HG02798 (cell line): ENCODE data around the gene DNAJB6.
"Not testable (repeated sequence)": the region's sequence is repeated elsewhere in the genome, so short reads cannot be mapped to it uniquely, and the experiment has no call there.

ENCODE experiments used
- ATAC-seq: cut with Tn5 transposase; IDR thresholded peaks from one replicate; pipeline ENCODE4 v1.9.1; 2021; ENCODE audit warnings: mild to moderate bottlenecking; ENCODE audit not compliant: unreplicated experiment, poor library complexity

The DNAJB6 gene

GRCh38 chr7:157320608-157320980, 16.2 kb upstream of the DNAJB6 start:
- no peak for ATAC-seq

GRCh38 chr7:157323401-157323800, 13.4 kb upstream of the DNAJB6 start:
- no peak for ATAC-seq

GRCh38 chr7:157329447-157329846, 7.4 kb upstream of the DNAJB6 start:
- no peak for ATAC-seq

DNA sequence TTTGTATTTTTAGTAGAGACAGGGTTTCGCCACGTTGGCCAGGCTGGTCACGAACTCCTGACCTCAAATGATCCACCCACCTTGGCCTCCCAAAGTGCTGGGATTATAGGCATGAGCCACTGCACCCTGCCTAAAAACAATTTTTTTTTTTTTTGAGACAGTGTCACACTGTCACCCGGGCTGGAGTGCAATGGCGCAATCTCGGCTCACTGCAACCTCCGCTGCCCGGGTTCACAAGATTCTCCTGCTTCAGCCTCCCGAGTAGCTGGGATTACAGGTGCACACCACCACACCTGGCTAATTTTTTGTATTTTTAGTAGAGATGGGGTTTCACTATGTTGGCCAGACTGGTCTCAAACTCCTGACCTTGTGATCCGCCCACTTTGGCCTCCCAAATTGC, 6.2 kb upstream of the DNAJB6 start:
- ATAC-seq: not testable (repeated sequence)

DNA sequence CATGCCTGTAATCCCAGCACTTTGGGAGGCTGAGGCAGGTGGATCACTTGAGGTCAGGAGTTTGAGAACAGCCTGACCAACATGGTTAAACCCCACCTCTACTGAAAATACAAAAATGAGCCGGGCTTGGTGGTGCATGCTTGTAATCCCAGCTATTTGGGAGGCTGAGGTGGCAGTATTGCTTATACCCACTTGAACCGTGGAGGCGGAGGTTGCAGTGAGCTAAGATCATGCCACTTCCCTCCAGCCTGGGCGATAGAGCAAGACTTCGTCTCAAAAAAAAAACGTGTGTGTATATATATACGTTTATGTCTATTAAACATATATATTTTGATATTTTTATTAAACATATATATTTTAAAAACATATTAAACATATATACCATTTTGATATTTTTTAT, 5.8 kb upstream of the DNAJB6 start:
- not testable (repeated sequence) for ATAC-seq

DNA sequence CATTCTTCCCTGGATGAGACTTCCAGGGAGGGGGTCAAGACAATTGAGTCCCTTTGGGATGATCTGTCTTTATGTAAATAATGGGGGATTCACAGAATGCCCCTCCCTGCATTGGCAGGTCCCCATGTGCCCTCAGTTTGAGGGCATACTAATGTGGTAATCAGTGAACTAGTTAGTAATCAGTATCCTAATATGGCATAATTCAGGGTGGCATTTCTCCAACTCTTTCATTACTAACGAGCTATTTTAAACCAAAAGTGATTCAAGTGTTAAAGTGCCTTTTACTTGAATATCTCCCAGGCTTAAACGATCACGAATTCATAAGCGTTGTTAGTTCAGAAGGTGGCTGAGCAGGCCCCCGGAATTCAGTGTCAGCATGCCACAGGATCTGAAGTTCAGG, 1.6 kb upstream of the DNAJB6 start:
- no peak for ATAC-seq

- ATAC-seq: no peak
Observed at GRCh38 chr7:157335991-157336382, 817 bp upstream of the DNAJB6 start.

GRCh38 chr7:157337316-157338149, 729 bp downstream of the DNAJB6 start:
- ATAC-seq: peak; percentile 58

- ATAC-seq: no peak
Observed at GRCh38 chr7:157339777-157340677, 3.2 kb downstream of the DNAJB6 start.

GRCh38 chr7:157347217-157347904, 10.6 kb downstream of the DNAJB6 start:
- no peak for ATAC-seq

GRCh38 chr7:157348548-157348947, 11.7 kb downstream of the DNAJB6 start:
- ATAC-seq: no peak

DNA sequence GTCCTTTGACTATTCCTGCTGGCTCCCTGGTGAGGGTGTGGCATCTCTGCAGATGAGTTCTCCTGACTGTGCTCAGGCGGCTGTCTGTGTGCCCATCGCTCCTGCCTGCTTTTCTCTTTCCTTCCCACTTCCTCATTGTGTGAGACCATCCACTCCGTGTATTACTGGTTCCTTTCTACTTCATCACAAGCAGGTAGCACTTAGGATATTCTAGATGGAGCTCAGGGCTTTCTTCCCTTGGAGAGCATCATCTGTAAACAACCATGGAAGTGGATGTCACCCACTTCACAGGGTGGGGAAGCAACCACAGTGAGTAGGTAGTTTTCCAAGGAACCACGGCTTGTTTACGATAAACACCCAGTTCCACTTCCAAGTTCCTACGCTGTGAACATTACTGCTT, 15.7 kb downstream of the DNAJB6 start:
- no peak for ATAC-seq

- ATAC-seq: no peak
Observed at GRCh38 chr7:157355784-157356511, 19.1 kb downstream of the DNAJB6 start.

GRCh38 chr7:157357129-157358040, 20.6 kb downstream of the DNAJB6 start:
- peak; percentile 87 for ATAC-seq

DNA sequence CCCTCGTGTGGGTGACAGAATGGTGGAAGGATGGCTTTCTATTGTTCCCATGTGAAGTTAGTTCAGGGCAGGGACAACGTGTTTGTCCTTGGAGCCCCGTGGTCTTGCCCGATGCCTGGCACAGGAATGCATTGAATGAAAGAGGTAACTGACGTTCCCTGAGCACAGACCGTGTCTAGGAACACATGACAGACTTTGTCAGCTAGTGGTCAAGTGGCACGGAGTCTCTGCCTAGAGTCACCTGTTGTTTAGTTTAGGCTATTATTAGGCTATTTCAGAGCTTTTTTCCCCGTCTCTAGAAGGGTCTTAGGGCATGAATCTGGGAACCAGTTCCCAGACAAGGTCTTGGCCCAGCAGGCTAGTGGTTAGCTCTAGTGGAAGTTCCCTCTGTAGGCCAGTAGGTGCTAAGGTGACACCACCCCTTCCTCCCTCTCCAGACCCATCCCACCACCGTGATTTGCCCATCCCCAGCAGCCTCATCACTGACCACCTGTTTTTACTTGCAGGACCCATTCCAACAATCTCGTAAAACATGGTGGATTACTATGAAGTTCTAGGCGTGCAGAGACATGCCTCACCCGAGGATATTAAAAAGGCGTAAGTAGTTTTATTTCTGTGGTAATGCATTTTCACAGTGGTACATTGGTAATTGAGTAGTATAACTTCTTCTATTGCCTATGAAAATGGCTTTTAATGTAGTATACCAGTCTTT, 21.4 kb downstream of the DNAJB6 start:
- ATAC-seq: no peak

DNA sequence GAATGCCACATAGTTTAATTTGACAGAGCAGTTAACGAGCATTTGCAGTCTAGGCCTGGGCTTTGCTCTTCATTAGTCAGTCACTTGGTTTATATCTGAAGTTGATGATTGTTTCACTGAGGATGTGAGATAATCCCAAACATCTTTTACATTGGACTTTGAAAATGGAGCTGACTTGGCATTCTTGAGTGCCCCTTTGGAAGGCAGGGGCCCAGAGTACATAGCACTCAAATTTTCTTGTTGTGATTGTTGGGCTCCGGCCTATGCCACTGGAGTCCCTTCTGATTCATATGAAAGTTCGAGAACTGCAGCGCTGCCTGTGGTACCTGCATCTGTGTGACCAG, 21.9 kb downstream of the DNAJB6 start:
- no peak for ATAC-seq

DNA sequence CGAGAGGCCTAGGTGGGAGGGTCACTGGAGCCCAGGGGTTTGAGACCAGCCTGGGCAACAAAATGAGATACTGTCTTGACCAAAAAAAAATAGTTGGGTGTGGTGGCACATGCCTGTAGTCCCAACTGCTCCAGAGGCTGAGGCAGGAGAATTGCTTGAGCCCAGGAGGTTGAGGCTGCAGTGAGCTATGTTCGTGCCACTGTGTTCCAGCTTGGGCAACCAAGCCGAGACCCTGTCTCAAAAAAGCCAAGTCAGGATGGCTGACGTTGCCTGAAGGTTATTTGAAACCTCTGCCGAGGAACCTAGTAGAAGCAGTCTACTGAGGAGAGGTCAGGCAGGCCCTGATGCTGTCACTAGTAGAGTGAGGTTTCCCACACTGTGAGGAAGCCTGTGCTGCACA, 22.8 kb downstream of the DNAJB6 start:
- ATAC-seq: no peak

GRCh38 chr7:157360483-157361025, 23.8 kb downstream of the DNAJB6 start:
- no peak for ATAC-seq
